Fibroblast of the aortic adventitia (primary cell): ENCODE data around the gene LMO4. TPM values are rescaled to one million over a fixed set of nuclear protein-coding genes. Genes with fewer than 3 reads are reported as not detected.

Experiments used
- DNase-seq: peaks from one replicate; pipeline ENCODE4 v3.0.0-alpha.2; 2010; ENCODE audit warnings: low read depth
- H3K4me3 ChIP-seq: 2 replicates; pipeline ENCODE4 v1.5.1; 2011; ENCODE audit warnings: low read depth, mild to moderate bottlenecking, control low read depth, low read length, moderate library complexity
- total RNA-seq: library from RNA; depleted of rRNA; stranded (reverse); fragments of >200 nt; gene quantifications from 2 replicates; pipeline ENCODE4 v1.2.3, GENCODE V29; 2012; ENCODE audit warnings: low replicate concordance
- TF ChIP-seq, protein P1 (sequence below): IDR thresholded peaks from 2 replicates; pipeline ENCODE4 v1.5.1; 2011; ENCODE audit warnings: mild to moderate bottlenecking, low read length, control low read depth, inconsistent platforms; ENCODE audit not compliant: insufficient read depth

LMO4 gene
- total RNA-seq, 1 donor: 47.1 TPM

- no peak overlapping the region for H3K4me3 ChIP-seq
- TF ChIP-seq, protein P1, sequence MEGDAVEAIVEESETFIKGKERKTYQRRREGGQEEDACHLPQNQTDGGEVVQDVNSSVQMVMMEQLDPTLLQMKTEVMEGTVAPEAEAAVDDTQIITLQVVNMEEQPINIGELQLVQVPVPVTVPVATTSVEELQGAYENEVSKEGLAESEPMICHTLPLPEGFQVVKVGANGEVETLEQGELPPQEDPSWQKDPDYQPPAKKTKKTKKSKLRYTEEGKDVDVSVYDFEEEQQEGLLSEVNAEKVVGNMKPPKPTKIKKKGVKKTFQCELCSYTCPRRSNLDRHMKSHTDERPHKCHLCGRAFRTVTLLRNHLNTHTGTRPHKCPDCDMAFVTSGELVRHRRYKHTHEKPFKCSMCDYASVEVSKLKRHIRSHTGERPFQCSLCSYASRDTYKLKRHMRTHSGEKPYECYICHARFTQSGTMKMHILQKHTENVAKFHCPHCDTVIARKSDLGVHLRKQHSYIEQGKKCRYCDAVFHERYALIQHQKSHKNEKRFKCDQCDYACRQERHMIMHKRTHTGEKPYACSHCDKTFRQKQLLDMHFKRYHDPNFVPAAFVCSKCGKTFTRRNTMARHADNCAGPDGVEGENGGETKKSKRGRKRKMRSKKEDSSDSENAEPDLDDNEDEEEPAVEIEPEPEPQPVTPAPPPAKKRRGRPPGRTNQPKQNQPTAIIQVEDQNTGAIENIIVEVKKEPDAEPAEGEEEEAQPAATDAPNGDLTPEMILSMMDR: no peak
- DNase-seq: no peak
These were observed 41.2 kb downstream of the LMO4 start for GRCh38 chr1:87369736-87370478.

DNA sequence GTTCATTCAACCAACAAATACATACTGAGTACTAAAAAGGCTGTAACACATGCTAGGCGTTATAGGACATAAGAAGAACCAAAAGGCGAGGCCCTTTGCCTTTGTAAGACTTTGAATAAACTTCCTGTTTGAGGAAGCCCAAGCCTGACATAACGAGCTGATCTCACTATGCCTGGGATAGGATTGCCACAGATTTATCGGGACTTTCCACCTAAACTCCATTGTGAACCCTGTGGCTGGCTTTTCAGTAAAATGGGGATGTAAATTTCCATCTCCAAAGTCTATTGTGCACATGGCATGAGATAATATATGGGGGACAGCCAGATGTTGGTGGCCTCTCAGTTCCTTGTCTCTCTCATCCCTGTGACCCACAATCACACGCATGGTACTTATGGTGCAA, 41.9 kb downstream of the LMO4 start:
- TF ChIP-seq, protein P1: no peak
- no peak overlapping the region for H3K4me3 ChIP-seq
- DNase-seq: no peak

- no peak for DNase-seq
- H3K4me3 ChIP-seq: no peak overlapping the region
- TF ChIP-seq, protein P1: no peak
These were observed 50.6 kb downstream of the LMO4 start for GRCh38 chr1:87379306-87379705.

DNA sequence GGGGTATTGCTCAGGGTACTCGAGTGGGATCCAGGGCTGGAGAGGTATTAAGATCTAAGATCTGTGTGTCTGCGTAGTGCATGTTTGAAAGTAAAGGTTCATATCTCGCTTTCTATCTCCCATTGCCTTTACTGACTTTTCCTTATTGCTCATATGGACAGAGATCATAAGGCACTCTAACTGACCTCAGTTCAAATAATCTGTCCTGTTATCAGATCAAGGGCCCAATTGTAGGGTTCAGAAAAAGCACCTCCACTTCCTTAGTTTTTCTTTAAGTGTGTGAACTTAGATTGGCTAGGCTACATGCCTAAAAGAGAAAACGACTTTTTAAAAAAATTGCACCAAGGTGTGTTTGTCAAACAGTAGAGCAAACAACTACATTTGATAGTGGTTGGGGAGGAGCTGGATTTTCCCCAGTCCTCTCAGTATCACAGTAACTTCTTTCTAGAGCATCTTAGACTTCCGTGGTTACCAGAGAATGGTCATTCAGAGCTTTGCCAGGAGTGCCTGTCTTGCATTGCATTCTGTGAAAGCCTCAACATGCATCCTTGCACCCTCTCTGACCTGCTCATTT, 57.6 kb downstream of the LMO4 start:
- TF ChIP-seq, protein P1: no peak
- no peak for DNase-seq
- no peak overlapping the region for H3K4me3 ChIP-seq

GRCh38 chr1:87388411-87388810, 59.7 kb downstream of the LMO4 start:
- TF ChIP-seq, protein P1: no peak
- no peak overlapping the region for H3K4me3 ChIP-seq
- DNase-seq: no peak

- TF ChIP-seq, protein P1: no peak
- no peak overlapping the region for H3K4me3 ChIP-seq
These were observed 60.3 kb downstream of the LMO4 start for GRCh38 chr1:87389011-87389410.

More at GRCh38 chr1:87389011-87389410, 60.3 kb downstream of the LMO4 start:
- DNase-seq: no peak
